ENCODE results near the gene ART1. TPM values are rescaled to one million over a fixed set of nuclear protein-coding genes. Genes with fewer than 3 reads are reported as not detected.

The ART1 gene
- total and polyA plus RNA-seq, 4 donors = not detected

- Histone ChIP-seq H3K9me3 (ENCODE audit: control insufficient read depth in 4 of 4, low read length in 3 of 4) (no peaks in the 10 kb centered on the region), H3K9ac (ENCODE audit: low read depth in 1 of 2, low read length in 2 of 2) (no peak overlapping the region), H3K36me3 (ENCODE audit: control insufficient read depth in 4 of 4, insufficient read depth in 3 of 4, low read depth in 1 of 4, low read length in 3 of 4) (no peaks in the 10 kb centered on the region), H3K27me3 (ENCODE audit: control insufficient read depth in 4 of 4, insufficient read depth in 4 of 4, low read length in 3 of 4) (no peaks in the 10 kb centered on the region), H3K27ac (ENCODE audit: low read depth in 1 of 2, low read length in 2 of 2) (no peak overlapping the region), H3K4me1 (ENCODE audit: control insufficient read depth in 4 of 4, insufficient read depth in 4 of 4, low read length in 3 of 4) (no peaks in the 10 kb centered on the region), H3K4me3 (ENCODE audit: low read depth in 1 of 3, low read length in 3 of 3) (no peak overlapping the region)
- DNase-seq (ENCODE audit: low spot score) = no peak
- TF ChIP-seq HNF4A (conservative IDR thresholded peaks at IDR 0.05) (no peak), FOXA2 (IDR thresholded peaks at IDR 0.05) (no peak), SP1 (IDR thresholded peaks at IDR 0.05) (no peak), ATF3 (IDR thresholded peaks at IDR 0.05) (no peak), RXRA (IDR thresholded peaks at IDR 0.05) (no peak), GABPA (IDR thresholded peaks at IDR 0.05 in 1 of 2, conservative IDR thresholded peaks at IDR 0.05 in 1 of 2) (no peak), HNF4G (IDR thresholded peaks at IDR 0.05) (no peak), JUND (IDR thresholded peaks at IDR 0.05) (no peak), NR2F2 (IDR thresholded peaks at IDR 0.05) (no peak), YY1 (IDR thresholded peaks at IDR 0.05) (no peak)
- TF ChIP-seq, protein P1, sequence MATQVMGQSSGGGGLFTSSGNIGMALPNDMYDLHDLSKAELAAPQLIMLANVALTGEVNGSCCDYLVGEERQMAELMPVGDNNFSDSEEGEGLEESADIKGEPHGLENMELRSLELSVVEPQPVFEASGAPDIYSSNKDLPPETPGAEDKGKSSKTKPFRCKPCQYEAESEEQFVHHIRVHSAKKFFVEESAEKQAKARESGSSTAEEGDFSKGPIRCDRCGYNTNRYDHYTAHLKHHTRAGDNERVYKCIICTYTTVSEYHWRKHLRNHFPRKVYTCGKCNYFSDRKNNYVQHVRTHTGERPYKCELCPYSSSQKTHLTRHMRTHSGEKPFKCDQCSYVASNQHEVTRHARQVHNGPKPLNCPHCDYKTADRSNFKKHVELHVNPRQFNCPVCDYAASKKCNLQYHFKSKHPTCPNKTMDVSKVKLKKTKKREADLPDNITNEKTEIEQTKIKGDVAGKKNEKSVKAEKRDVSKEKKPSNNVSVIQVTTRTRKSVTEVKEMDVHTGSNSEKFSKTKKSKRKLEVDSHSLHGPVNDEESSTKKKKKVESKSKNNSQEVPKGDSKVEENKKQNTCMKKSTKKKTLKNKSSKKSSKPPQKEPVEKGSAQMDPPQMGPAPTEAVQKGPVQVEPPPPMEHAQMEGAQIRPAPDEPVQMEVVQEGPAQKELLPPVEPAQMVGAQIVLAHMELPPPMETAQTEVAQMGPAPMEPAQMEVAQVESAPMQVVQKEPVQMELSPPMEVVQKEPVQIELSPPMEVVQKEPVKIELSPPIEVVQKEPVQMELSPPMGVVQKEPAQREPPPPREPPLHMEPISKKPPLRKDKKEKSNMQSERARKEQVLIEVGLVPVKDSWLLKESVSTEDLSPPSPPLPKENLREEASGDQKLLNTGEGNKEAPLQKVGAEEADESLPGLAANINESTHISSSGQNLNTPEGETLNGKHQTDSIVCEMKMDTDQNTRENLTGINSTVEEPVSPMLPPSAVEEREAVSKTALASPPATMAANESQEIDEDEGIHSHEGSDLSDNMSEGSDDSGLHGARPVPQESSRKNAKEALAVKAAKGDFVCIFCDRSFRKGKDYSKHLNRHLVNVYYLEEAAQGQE (IDR thresholded peaks at IDR 0.05) = no peak
- TF ChIP-seq, protein P2, sequence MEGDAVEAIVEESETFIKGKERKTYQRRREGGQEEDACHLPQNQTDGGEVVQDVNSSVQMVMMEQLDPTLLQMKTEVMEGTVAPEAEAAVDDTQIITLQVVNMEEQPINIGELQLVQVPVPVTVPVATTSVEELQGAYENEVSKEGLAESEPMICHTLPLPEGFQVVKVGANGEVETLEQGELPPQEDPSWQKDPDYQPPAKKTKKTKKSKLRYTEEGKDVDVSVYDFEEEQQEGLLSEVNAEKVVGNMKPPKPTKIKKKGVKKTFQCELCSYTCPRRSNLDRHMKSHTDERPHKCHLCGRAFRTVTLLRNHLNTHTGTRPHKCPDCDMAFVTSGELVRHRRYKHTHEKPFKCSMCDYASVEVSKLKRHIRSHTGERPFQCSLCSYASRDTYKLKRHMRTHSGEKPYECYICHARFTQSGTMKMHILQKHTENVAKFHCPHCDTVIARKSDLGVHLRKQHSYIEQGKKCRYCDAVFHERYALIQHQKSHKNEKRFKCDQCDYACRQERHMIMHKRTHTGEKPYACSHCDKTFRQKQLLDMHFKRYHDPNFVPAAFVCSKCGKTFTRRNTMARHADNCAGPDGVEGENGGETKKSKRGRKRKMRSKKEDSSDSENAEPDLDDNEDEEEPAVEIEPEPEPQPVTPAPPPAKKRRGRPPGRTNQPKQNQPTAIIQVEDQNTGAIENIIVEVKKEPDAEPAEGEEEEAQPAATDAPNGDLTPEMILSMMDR (IDR thresholded peaks at IDR 0.05; ENCODE audit: low read depth, low read length, missing input control) = no peak
- TF ChIP-seq, protein P3, sequence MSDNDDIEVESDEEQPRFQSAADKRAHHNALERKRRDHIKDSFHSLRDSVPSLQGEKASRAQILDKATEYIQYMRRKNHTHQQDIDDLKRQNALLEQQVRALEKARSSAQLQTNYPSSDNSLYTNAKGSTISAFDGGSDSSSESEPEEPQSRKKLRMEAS (IDR thresholded peaks at IDR 0.05) = no peak
- 94% methylated on average over 3 of the region's 3 CpGs for WGBS
Observed at GRCh38 chr11:3611976-3612678, 32.8 kb upstream of the ART1 start.

- no peaks in the 10 kb centered on the region for H3K36me3 ChIP-seq (ENCODE audit: control insufficient read depth in 4 of 4, insufficient read depth in 3 of 4, low read depth in 1 of 4, low read length in 3 of 4)
- no peaks in the 10 kb centered on the region for H3K4me1 ChIP-seq (ENCODE audit: control insufficient read depth in 4 of 4, insufficient read depth in 4 of 4, low read length in 3 of 4)
- H3K9me3 ChIP-seq (ENCODE audit: control insufficient read depth in 4 of 4, low read length in 3 of 4) = no peaks in the 10 kb centered on the region
- H3K27me3 ChIP-seq (ENCODE audit: control insufficient read depth in 4 of 4, insufficient read depth in 4 of 4, low read length in 3 of 4) = no peaks in the 10 kb centered on the region
- no peak for DNase-seq (ENCODE audit: low spot score)
- no peak overlapping the region for H3K9ac ChIP-seq (ENCODE audit: low read depth in 1 of 2, low read length in 2 of 2)
- no peak overlapping the region for H3K27ac ChIP-seq (ENCODE audit: low read depth in 1 of 2, low read length in 2 of 2)
- TF ChIP-seq, protein P3 (IDR thresholded peaks at IDR 0.05) = no peak
- TF ChIP-seq EGR1 (IDR thresholded peaks at IDR 0.05; ENCODE audit: low read depth in 2 of 2) = no peak
- TF ChIP-seq HNF4G (IDR thresholded peaks at IDR 0.05) = no peak
- TF ChIP-seq YY1 (IDR thresholded peaks at IDR 0.05) = no peak
- no peak for TF ChIP-seq ATF3 (IDR thresholded peaks at IDR 0.05)
- TF ChIP-seq GABPA (IDR thresholded peaks at IDR 0.05 in 1 of 2, conservative IDR thresholded peaks at IDR 0.05 in 1 of 2) = no peak
- TF ChIP-seq TAF1 (conservative IDR thresholded peaks at IDR 0.05) = no peak
- TF ChIP-seq SP1 (IDR thresholded peaks at IDR 0.05) = no peak
- TF ChIP-seq, protein P4, sequence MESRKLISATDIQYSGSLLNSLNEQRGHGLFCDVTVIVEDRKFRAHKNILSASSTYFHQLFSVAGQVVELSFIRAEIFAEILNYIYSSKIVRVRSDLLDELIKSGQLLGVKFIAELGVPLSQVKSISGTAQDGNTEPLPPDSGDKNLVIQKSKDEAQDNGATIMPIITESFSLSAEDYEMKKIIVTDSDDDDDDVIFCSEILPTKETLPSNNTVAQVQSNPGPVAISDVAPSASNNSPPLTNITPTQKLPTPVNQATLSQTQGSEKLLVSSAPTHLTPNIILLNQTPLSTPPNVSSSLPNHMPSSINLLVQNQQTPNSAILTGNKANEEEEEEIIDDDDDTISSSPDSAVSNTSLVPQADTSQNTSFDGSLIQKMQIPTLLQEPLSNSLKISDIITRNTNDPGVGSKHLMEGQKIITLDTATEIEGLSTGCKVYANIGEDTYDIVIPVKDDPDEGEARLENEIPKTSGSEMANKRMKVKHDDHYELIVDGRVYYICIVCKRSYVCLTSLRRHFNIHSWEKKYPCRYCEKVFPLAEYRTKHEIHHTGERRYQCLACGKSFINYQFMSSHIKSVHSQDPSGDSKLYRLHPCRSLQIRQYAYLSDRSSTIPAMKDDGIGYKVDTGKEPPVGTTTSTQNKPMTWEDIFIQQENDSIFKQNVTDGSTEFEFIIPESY (IDR thresholded peaks at IDR 0.05) = no peak
- TF ChIP-seq FOXA2 (IDR thresholded peaks at IDR 0.05) = no peak
- no peak for TF ChIP-seq NR2F2 (IDR thresholded peaks at IDR 0.05)
- no peak for TF ChIP-seq FOXA1 (IDR thresholded peaks at IDR 0.05)
- TF ChIP-seq RXRA (IDR thresholded peaks at IDR 0.05) = no peak
- no peak overlapping the region for H3K4me3 ChIP-seq (ENCODE audit: low read depth in 1 of 3, low read length in 3 of 3)
- 75% methylated on average over 10 of the region's 10 CpGs for WGBS
Observed at GRCh38 chr11:3613998-3614741, 30.8 kb upstream of the ART1 start.
